NCI-H524 treated with DMSO at 0.1 percent for 48 hours (cell line): ENCODE results near the gene MITF.

Experiments
- DNase-seq: peaks from one replicate; lab custom pipeline; 2025; lab: John Stamatoyannopoulos, UW

MITF gene

DNA sequence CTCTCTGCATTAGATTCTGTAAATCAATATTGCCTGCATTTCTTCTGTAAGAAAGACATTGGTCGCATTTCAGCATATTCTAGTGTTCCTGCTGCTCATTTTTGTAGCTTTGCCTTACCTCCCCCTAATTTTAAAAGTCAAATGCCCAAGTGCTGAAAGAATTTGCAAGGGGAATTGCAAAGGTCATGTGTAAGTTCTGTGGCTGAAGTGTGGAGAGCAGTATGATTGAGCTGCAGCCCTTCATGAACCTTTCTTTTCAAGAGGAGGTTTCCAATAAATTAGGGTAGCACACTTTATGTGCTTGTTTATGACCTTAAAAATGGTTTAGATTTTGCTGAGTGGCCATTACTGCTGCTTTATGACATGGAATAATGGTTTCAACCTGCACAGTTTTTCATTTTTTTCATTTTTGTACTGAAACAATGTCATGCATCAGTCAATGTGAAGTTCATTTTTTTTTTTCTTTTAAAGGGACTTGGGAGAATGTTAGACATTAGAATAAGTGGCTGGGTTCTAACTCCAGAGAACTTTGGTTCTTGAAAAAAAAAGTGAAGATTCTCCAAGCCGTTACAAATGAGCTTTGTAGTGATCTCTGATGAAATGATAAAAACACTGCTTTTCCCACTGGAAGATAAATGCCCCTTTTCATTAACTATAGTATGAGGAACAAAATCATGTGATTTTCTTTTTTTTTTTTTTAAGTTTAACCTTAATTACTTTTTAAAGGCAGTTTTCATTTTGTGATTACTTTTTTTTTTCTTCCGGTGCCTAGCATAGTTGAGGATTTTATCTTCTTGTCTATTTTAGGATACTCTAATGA lies 99.6 kb downstream of the MITF start:
- no peak for DNase-seq

DNA sequence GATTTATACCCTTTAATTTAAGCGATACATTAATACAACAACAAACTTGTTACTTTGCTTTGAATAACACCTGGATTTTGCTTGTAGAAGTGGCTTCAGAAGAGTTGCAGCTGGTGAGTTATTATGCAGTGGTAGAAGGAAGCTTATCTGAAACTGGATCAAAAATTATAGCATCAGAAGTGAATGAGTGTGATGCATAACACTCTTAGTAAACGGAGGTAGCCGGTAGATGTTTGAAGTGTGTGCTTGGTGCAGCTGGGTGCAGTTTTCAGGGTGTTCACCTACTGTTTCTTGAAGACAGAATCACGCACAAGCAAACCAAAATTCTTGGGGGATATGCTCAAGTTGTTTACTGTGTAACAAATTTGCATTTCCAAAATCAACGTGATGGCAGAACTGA lies 103.1 kb downstream of the MITF start:
- DNase-seq = no peak

DNA sequence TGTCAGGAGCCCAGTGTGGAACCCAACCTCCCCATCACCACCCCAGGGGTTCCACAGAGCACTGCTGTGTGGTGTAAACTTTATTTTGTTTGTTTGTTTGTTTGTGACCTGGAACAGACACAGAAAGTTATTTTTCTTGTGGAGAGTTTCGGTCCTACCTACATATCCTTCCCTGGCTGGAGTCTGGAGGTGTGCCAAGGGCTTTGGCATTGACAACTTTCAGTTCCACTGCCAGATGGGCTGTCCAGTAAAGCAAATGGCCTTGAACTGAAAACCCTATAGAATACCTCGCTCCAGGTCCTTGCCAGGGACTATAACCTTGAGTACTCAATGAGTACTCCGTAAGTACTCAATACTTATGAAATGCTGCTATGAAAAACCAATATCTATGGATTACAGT lies 103.5 kb downstream of the MITF start:
- DNase-seq = no peak

DNA sequence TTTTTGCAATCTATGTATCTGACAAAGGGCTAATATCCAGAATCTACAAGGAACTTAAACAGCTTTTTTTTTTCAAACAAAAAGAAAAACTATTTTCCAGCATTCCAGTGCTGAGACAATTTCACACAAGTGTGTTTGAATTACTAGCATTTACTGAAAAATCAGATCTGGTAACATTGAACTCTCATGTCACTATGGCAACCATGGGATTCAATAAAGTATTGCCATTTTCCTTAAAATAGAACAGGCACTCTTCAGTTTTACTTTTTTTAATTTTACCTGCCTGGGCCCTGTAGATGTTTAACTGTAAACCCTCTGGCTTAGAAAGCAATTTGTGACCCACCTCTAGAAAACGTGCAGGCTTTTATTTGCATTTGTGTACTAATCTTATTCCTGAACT lies 105.4 kb downstream of the MITF start:
- no peak for DNase-seq

DNA sequence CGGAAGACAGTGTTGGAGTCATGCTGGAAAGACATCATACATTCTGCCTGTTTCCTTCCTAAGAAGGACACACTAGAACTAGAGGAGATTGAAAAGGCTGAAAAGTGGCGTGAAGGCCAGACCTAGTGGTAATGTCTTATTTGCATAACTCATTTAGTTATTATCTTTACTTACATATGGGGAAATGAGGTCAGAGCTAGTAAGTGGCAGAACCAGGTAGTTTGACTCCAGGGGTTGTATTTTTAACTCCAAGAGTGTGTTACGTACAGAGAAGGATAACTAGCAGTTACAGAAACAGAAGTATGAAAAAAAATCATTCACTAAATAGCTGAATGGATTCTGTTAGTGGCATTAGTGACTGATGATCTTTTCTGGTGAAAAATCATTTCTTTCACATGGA lies 108.0 kb downstream of the MITF start:
- no peak for DNase-seq

DNA sequence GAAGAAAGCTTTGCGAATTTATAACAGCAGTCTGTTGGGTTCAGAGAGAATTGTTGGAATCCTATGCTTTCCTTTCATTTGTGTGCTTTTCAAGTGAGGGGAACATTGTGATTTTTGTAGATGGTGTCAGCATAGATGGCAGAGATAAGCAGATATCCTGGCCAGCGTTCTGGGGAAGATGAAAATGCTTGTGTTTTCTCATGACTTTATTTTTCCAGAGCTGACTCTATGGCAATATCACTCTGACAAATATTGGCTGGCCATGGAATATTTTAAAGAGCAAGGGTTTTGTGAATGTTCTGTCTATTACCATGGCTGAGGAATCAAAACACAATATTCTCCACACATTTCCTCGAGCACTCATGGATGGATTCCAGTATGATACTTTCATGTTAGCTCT lies 108.8 kb downstream of the MITF start:
- no peak for DNase-seq

DNA sequence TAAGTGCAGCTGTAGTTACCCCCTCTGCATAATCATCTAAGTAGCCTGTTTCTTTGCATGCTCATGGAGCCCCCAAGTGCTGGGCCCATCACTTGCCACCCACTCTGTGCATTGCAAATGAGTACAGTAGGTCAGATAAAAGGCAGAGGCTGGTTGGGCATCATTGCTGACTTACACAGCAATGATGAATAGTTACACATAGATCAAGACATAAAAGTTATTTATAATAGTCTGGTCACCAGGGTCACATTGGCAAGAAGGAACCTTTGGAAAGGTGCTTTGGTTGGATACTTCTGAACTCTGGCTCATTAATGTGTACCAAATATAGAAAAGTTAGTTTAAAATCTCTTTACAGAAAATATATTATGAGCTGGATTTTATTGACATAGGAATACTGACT lies 111.6 kb downstream of the MITF start:
- no peak for DNase-seq

DNA sequence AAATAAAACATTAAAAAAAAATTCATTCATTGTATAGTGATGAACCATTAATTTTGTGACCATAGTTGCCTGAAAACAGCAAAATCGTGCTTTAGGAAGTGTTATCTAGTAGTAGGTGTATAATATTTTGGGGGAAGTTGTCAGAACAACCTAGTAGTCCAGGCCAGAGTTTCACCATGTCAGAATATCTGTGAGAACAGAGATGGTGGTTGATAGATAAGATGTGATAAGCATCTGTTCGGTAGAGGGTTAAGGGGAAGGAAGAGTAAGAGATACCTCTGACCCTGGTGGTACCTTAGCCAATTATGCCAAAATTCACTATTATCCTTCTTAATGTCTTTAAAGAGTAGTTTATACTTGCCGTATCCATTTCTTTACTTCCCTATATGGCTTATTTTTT lies 113.8 kb downstream of the MITF start:
- DNase-seq = no peak

DNA sequence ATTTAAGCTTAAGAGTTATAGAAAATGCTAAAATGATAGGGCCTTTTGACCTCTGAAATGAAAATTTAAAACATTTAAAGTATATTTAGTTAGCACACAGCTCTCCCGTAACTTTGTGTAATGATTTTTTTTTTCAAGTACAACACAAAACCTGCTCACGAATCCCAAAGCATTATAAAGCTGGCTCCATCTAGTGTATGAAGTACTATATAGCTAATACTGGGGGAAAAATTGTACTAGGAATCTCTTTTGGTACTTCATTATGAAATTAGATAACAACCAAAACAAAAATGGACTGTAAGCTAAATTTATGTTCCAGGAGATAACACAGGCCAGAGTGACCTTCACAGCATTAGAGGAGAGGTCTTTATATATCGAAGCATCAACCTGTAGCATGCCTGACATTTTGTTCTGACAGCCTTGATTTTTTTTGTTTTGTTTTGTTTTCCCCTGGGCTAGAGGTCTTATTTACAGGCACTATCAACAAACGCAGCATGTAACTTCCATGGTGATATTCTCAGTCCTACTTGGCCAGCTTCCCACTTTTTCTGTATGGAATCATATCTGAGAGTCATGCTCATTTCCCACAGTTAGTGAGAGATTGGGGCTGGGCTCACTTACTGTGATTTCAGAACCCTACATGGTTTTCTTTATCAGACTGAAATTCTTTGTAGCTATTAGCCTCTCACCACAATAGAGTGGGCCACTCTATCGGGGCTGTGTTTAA lies 116.3 kb downstream of the MITF start:
- no peak for DNase-seq

DNA sequence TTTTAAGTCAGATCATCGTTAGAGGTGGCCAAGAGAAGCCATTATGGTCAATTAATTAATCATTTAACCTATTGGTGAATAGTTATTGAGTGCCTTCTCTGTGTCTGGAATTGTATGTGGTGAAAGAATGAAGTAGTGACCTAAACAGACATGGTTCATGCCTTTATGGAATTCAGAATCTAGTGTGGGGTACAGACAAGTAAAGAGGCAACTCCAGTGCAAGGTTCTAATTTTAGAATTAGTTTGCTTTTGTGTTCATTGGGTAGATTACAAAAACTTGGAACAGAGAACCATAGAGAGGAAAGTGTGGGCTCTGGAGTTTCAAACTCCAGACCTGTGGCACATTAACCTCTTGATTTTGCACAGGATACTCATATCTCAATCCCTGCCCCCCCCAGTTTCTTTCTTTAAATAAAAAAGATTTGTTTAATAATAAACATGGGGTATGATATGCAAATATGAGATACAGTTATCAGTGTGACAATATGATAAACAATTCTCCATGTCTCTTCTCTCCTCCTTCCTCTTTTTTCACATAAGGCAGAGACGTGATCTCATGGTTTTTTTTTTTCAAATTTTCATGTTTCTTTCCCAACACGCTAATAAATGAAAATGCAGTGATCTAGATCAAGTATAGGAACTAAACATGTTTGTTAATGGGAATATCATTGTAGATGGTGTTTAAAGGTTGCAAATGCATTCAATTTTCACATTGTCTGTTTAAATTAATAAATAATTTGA lies 117.9 kb downstream of the MITF start:
- DNase-seq = no peak

DNA sequence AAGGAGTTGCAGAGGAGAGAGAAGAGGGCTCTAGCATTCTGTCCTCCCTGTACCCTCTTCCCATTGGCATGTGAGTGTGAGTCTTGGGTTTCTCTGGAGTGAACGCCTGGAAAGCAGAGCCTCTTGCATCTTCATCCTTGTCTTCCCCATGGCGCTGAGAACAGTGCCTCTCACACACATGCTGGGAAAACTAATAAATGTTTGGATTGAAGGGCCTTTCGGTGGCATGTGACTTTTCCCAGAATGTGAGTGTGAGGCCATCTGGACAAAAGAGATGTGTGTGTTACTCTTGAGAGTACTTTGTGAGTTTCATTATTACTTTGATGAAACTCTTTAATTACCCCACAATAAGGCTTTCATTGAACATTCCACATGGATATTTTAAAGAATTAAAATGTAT lies 122.3 kb downstream of the MITF start:
- DNase-seq = no peak

DNA sequence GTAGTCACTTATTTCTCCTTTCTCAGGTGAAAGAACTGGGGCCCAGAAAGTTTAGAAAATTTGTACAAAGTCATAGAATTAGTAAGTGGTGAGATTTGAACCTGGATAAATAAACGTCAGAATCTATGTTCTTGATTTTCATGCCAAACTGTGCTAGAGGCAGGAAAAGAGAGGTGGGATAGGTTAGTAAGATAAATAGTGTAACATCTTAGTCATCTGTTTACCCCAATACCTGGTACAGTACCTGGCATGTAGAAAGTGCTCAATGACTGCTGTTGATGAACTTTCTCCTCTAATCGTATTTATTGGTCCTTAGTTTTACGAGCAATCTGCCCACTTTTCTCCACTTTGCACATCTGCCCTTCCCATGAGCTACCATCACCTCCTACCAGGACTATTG lies 124.9 kb downstream of the MITF start:
- DNase-seq = no peak

DNA sequence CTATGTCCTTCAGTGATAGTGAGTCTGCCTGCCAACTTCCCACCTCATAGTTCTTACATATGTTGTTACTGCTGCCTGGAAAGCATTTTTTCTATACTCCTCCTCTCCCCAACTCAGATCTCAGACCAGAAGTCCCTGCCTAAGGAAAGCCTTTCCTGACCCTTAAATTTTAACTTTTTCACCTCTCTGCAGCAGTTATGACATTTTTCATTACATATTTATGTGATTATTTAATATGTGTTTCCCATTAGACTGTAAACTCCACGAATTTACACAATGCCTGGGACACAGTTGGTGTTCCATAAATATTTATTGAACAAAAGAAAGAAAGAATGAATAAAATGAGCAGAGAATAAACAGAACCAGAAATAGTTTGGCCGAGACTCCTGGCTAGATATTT lies 125.5 kb downstream of the MITF start:
- no peak for DNase-seq

DNA sequence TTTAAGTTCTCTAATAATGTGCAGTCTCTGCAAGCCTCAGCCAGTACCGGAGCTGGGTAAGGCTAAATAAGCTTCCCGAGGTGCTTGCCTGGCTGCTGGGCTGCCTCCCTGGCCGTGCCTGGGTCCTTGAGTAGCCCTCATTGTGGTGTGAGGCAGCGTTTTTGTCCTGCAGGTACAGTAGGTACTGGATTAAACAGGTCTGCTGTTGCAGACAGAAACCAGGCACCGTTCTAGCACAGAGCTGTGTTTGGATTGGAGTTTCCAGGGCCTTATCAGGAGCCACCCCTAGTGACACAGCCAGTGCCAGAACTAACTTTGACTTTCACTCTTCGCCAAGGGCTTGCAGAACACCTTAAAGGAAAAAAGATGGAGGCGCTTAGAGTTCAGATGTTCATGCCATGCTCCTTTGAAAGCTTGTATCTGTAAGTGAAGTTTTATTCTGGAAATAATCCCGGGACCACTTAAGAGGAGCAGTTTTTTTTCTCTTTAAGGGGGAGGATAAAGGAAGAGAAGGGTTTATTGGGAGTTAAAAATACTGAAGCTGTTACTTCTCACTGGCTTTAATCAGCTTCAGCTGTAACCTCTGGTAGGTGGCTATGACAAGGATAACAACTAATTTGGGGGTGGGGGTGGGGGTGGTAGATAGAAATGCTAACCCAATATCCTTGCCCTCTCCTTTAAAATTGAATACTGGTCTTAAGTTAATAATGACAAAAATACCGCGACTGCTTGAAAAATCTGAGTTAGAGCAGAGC lies 126.8 kb downstream of the MITF start:
- no peak for DNase-seq

DNA sequence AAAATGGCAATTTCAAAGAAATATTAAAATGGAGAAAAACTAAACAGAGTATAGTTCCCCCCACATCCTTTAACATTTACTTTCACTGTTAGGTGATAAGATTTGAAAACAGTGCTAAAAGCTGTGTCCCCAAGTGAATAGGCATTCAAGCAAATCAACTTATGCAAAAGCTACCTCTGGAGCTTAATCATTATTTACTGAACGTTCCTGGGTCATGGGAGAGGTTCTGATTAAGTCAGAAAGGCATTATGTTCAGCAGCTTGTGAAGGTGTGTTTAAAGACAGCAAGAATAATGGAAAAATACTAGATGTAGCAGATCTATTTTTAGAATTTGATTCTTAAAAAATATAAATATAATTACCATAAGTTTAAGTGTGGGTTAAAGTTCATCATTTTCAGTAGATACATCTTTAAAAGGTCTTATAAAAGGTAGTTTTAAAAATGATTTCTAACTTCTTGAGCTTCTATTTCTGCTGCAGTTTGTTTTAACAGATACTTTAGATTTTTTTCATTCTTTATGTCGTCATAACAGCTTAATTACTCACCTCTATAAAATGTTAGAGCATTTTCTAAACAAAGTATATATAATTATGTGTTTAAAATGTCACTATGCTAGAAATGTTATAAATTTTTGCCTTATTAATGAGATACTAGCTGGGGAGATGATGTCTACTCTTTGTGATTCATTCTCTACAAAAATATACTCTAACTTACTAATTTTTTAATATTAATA lies 127.9 kb downstream of the MITF start:
- no peak for DNase-seq

DNA sequence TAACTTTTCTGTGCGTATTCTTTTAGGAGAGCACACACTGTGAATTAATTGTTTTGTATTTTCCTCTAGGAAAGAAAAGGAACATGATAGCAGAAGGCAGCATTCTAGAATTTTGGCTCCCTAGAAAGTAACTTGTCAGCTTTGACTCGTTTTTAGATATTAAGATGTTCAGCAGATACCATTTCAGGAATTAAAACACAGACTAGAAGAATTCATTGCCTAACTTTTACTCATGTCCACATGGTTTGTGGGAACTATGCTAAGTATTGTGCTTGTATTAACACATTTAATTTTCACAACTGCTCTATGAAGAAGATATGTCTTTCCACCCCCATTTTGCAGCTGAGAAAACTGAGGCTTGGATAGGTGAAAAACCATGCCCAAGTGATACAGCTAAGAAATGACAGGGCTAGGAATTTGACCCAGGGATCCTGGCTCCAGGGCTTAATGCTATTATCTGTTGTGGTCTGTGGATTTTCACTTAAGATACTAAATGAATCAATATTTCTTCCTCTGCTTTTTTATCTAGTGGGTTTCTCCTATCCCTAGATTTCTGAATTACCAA lies 128.8 kb downstream of the MITF start:
- DNase-seq = no peak

DNA sequence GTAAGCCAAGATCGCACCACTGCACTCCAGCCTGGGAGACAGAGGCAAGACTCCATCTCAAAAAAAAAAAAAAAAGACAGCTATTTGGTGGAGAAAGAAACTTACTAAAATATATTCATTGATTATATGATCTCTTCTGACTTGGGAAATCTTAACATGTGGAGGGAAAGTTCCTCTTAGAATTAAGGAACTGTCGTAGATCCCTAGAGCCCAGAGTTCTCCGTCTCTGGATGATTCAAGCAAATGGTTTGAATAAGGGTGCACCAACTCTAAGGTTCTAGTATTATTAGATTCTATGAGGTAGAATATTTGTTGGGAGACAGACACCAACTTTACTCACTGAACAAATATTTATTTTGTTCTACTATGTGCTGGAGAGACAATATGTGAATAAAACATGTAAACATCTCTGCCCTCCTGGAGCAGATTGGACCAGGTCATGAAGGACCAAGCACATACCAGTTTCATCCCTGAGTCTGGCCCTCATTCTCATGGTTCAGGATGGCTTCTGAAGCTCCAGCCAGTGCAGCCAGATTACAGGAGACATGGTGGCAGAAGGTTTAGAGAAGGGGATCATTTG lies 129.7 kb downstream of the MITF start:
- no peak for DNase-seq

DNA sequence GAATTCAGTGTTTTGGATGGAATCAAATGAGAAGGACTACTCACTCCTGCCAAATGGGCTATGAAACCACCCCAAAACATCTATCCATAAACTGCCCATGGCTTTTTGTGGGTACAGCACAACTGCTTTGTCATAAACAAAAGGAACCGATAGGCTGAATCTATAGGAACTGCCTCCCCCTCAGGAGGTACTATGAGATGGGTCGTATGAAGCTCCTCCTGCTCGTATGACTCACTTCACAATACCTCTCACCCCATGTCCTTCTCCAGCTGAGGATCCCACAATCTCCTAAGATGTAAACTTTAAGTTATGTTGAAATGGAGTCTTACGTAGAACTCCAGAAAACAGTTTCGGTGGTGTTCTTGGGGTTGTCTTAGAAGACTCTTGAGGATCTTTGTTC lies 130.4 kb downstream of the MITF start:
- no peak for DNase-seq

DNA sequence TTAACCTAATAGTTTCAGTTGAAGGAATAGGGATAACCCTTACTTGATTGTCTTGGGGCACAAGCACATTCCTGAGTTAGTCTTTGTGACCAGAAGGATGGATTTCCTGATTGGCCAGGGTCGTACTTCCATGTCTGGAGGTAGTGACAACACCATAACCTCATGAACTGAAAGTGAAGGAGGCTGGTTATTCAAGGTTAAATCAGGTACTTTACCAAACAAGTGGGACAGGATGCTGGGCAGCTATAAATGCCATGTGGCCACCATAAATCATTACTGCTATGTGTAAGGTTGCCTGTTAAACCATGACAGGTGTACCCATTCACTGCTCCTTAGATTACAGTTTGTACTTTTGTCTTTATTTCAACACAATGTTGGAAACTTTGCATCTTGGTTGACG lies 132.0 kb downstream of the MITF start:
- DNase-seq = no peak

DNA sequence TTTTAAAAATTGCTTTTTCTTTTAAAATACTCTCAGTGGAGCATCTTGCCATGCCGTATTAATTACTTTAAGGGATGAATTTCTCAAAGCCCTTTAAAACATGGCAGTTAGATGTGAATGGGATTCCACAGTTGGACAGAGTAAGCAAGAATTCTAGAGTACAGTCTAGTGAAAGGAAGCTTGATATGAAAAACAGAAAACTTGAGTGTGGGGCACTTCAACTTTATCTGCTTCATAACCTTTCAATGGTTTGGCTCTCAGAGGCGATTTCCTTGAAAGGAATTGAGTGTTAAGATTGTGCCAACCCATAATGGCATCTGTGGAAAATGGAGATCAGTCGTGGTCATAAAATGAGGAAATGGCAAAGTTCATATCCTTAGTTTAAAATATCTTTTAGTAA lies 132.6 kb downstream of the MITF start:
- no peak for DNase-seq
